GM18511 (cell line): ENCODE results near the gene TEX36.
"Not testable (repeated sequence)": the region's sequence is repeated elsewhere in the genome, so short reads cannot be mapped to it uniquely, and the experiment has no call there.

ENCODE experiments used
- ATAC-seq: cut with Tn5 transposase; IDR thresholded peaks from one replicate; pipeline ENCODE4 v1.9.1; 2021; ENCODE audit warnings: mild to moderate bottlenecking, moderate library complexity; ENCODE audit not compliant: unreplicated experiment

The TEX36 gene

DNA sequence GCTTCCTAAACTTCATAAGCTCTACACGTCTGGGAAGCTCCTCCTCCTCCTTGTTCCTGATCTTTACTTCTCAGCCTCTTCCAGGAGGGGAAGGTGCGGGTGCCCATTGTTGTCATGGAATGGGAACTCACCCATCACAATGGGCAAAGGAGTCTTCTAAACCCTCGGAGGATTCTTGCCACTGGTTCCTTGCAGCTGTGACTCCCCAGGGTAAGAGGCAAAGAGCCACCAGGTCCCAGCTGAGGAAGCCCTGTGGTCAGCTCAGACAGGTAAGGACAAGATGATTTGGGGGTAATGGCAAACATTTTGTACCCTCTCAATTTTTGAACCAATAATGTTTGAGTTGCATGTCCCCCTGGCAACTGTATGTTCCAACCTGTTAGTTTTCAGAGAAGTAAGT lies at the start of gene TEX36:
TSS of gene TEX36 (minus strand) at position 101 of the 400 bp plus-strand sequence. CDS start 174 bp downstream, outside the sequence.
- no peak for ATAC-seq

DNA sequence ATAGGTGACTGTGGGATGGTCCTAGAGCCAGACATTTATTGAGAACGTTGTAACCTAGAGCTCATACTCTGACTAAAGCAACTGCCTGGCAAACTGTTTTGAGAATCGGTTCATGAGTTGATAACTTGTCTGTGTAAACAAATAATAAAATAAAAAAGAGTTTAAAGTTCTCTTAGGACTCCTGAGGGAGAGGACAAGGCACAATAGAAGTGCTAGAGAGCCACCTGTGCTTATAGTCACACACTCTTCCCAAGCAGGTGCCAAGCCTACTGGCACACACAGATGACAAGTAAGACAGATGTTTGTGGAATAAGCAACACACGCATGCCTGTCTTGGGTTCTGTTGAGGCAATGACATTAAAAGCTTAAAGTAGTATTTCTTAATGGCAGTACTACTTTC lies 44.5 kb upstream of the TEX36 start:
- ATAC-seq, result no peak

GRCh38 chr10:125726914-125727313 lies 44.0 kb upstream of the TEX36 start:
- ATAC-seq, result no peak

DNA sequence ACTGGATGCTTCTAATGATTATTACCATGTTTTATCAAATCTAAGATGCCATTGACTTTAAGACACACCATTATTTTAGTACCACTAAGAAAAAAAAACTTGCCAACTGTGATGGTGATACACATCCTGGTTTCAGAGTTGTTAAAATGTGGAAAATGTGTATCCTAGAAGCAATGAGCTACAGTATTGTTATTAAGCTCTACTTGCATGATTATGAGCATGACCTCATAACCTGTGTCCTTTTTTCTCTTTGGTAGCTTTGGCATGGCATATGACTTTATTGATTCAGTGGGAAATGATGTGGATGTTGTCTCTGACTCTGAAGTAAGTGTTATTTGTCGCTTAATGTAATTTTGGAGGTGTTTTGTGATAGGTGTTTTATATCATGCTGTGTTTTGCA lies 39.8 kb upstream of the TEX36 start:
- no peak for ATAC-seq

DNA sequence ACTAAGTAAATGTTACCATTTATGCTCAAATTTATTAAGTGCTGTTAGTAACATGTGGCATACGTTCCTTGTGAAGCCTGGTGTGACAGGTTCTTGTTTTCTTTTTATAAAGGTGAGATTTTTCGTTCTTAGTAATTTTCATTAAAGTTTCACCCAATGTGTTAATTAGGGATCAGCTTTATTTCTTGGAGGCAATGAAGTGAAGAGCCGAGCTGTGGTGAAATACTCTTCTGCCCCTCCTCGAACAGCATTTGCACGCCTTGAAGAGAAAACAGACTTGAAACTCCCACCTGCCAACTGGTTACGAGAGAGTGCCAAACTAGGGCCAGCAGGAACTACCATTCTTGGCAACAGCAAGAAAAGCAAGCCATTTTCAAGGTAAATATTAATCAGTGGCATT lies 38.1 kb upstream of the TEX36 start:
- peak; percentile 55 for ATAC-seq

GRCh38 chr10:125720002-125720382 lies 37.0 kb upstream of the TEX36 start:
- no peak for ATAC-seq

GRCh38 chr10:125719173-125720001 lies 36.4 kb upstream of the TEX36 start, which contains the start of gene EDRF1:
Gene EDRF1, plus strand, starts transcription at chr10:125719709. Its CDS starts 99 bp downstream, at chr10:125719808.
- ATAC-seq, result peak; percentile 84

DNA sequence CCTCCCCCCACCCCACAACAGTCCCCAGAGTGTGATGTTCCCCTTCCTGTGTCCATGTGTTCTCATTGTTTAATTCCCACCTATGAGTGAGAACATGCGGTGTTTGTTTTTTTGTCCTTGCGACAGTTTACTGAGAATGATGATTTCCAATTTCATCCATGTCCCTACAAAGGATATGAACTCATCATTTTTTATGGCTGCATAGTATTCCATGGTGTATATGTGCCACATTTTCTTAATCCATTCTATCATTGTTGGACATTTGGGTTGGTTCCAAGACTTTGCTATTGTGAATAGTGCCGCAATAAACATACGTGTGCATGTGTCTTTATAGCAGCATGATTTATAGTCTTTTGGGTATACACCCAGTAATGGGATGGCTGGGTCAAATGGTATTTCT lies 31.8 kb upstream of the TEX36 start:
- ATAC-seq, result not testable (repeated sequence)

DNA sequence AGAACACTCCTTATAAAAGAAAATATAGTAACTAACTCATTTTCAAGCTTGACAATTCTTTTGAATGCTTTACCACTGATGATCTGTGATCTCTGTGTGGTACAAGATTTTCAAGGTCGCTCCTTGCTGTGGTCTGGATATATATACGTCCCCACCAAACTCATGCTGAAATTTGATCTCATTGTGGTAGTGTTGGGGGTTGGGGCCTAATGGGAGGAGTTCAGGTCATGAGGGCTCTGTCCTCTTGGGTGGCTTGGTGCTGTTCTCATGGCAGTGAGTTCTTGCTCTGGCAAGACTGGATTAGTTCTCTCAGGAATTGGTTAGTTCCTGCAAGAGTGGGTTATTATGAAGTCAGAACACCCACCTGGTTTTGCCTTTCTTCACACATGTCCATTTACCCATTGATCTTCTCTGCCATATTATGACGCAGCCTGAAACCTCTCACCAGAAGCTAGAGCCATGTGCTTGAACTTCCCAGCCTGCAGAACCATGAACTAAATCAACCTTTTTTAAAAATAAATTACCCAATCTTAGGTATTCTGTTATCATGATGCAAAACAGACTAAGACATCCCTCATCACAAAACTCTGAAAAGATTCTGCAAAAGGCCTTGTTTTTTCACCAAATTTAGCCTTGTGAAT lies 28.3 kb upstream of the TEX36 start:
- ATAC-seq, result no peak

DNA sequence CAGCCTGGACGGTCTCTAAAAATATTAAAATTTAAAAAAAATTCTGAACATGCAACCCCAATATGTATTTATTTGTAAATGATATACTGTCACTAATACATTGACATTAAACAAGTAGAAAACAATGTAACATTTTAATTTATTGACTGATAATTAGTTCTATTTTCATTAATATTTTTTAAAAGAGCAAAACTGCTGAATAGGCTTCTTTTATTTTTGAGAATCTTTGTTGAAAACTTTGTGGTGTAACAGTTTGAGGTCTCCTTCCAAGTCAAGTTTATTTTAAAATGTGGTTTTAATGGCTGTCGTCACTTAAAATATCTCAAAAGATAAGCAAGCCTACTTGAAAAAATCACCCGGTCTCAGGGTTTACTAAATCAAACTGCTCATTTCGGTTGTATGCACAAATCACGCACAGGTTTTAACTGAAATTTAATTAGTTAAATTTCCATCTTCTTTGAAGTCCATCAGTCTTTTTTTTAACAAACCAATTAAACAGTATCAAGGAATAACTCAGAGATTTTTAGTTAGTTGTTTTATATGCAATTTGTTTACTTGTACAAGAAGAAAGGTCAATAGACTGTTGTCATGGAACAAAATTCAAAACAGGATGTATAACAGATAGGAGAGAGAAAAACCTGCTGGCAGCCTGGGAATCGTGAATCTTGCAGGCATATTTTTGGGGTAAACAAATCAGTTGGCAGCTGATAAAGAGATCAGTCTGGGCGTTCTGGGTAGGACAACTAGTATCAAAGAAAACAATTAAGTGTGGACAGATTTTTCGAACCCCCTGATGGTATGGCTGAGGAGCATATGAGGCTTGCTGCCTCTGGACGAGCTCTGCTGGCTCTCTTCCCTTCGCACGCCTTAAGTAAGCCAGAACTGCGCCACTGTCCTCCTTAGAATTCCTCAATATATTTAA lies 26.9 kb upstream of the TEX36 start:
- no peak for ATAC-seq

GRCh38 chr10:125708971-125709503 lies 26.1 kb upstream of the TEX36 start:
- ATAC-seq, result peak; percentile 41

- peak; percentile 84 for ATAC-seq
These were observed 24.8 kb upstream of the TEX36 start for GRCh38 chr10:125707541-125708468.

- no peak for ATAC-seq
These were observed 17.5 kb upstream of the TEX36 start for GRCh38 chr10:125700355-125700911.

GRCh38 chr10:125699562-125700143 lies 16.7 kb upstream of the TEX36 start:
- ATAC-seq, result peak; percentile 52

GRCh38 chr10:125698481-125698998 lies 15.6 kb upstream of the TEX36 start:
- ATAC-seq, result no peak

- not testable (repeated sequence) for ATAC-seq
These were observed 13.9 kb upstream of the TEX36 start for GRCh38 chr10:125696884-125697283.

- ATAC-seq, result no peak
These were observed 11.9 kb upstream of the TEX36 start for GRCh38 chr10:125694883-125695282.

DNA sequence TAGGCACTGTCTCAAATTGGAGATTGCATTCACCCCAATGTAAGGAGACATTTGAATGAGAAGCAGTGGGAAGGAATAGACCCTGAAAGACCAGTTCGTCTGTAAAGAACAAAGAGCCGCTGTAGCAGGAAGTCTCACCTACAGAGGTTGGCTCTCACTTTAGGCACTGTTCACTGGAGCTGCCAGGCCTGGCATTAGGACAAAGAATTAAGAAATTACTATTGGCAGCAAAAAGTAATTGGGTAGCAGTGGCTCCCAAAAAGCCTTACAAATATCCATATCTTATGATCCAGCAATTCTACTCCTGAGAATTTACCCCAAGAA lies 10.5 kb upstream of the TEX36 start:
- no peak for ATAC-seq
